Measurements from ENCODE around the gene KIF26B. TPM values are rescaled to one million over a fixed set of nuclear protein-coding genes. Genes with fewer than 3 reads are reported as not detected.

The KIF26B gene
- 6.3 and 7.2 TPM in 2 replicates for polyA plus RNA-seq
- 36.0 and 45.8 TPM in 2 replicates for polyA minus RNA-seq

DNA sequence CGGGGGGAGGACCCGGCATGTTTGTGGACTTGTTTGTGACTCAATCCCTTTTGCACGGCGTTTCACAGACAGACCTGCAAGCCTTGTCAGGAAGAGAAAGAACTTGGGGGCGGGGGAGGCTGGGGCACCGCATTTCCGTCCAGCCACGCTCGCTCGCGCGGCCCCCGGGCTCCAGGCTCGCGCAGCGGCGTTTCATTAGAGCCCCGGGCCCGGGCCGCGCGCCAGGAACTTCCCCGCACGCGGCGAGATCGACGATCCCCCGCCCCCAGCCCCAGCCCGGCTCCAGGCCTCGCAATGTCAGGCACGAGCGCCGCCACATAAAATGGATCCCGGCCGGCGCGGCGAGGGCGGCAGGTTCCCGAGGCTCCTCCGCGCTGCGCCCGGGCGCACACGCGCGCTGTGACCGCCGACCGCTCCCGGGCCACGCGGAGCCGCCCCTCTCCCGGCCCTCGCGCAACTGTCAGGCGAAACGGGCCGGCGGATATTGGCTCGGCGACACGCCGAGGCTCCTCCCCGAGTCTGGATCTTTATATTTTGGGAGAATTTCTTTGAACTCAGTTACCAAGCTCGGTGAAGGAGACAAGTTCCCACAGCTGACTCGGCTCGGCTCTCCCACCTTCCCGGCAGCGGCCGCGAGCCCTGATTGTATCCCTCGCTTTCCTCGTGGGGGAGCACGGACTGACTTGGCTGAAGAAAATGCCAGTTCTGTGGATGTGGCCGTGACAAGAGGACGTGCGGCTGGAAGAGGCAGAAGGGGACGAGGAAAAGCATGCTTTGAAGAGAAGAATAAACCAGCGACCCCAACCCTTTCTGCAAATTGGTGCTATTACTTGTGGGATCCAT is at the start of gene KIF26B:
KIF26B (plus strand) TSS at position 557 of the 843 bp plus-strand sequence. CDS start 440 bp downstream, outside the sequence.
- peaks cover 3% of the 10 kb centered on the region for H3F3A ChIP-seq (ENCODE audit: insufficient read depth, low read length, poor library complexity, severe bottlenecking)
- peaks cover 23% of the 10 kb centered on the region for H3K79me2 ChIP-seq (replicated peaks; ENCODE audit: insufficient read depth, low read length)
- H4K20me1 ChIP-seq (ENCODE audit: insufficient read depth), result no peaks in the 10 kb centered on the region
- peak within 1 kb of the TSS; percentile 93 for H3K4me2 ChIP-seq (ENCODE audit: low read length)
- peaks cover 23% of the 10 kb centered on the region for H3K27me3 ChIP-seq (ENCODE audit: insufficient read depth, low read depth, low read length)
- TF ChIP-seq, protein P1, sequence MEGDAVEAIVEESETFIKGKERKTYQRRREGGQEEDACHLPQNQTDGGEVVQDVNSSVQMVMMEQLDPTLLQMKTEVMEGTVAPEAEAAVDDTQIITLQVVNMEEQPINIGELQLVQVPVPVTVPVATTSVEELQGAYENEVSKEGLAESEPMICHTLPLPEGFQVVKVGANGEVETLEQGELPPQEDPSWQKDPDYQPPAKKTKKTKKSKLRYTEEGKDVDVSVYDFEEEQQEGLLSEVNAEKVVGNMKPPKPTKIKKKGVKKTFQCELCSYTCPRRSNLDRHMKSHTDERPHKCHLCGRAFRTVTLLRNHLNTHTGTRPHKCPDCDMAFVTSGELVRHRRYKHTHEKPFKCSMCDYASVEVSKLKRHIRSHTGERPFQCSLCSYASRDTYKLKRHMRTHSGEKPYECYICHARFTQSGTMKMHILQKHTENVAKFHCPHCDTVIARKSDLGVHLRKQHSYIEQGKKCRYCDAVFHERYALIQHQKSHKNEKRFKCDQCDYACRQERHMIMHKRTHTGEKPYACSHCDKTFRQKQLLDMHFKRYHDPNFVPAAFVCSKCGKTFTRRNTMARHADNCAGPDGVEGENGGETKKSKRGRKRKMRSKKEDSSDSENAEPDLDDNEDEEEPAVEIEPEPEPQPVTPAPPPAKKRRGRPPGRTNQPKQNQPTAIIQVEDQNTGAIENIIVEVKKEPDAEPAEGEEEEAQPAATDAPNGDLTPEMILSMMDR (IDR thresholded peaks at IDR 0.05; ENCODE audit: poor library complexity, severe bottlenecking), result peak; percentile 33
- TF ChIP-seq RAD21 (conservative IDR thresholded peaks at IDR 0.05), result peak; percentile 40
- no peak for TF ChIP-seq EZH2 (IDR thresholded peaks at IDR 0.05; ENCODE audit: borderline replicate concordance, insufficient read depth, low read length, poor library complexity, severe bottlenecking)
- TF ChIP-seq POLR2AphosphoS5 (IDR thresholded peaks at IDR 0.05), result peak; percentile 8
- TF ChIP-seq, protein P2, sequence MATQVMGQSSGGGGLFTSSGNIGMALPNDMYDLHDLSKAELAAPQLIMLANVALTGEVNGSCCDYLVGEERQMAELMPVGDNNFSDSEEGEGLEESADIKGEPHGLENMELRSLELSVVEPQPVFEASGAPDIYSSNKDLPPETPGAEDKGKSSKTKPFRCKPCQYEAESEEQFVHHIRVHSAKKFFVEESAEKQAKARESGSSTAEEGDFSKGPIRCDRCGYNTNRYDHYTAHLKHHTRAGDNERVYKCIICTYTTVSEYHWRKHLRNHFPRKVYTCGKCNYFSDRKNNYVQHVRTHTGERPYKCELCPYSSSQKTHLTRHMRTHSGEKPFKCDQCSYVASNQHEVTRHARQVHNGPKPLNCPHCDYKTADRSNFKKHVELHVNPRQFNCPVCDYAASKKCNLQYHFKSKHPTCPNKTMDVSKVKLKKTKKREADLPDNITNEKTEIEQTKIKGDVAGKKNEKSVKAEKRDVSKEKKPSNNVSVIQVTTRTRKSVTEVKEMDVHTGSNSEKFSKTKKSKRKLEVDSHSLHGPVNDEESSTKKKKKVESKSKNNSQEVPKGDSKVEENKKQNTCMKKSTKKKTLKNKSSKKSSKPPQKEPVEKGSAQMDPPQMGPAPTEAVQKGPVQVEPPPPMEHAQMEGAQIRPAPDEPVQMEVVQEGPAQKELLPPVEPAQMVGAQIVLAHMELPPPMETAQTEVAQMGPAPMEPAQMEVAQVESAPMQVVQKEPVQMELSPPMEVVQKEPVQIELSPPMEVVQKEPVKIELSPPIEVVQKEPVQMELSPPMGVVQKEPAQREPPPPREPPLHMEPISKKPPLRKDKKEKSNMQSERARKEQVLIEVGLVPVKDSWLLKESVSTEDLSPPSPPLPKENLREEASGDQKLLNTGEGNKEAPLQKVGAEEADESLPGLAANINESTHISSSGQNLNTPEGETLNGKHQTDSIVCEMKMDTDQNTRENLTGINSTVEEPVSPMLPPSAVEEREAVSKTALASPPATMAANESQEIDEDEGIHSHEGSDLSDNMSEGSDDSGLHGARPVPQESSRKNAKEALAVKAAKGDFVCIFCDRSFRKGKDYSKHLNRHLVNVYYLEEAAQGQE (IDR thresholded peaks at IDR 0.05; ENCODE audit: borderline replicate concordance), result peak; percentile 46
- no peak for TF ChIP-seq EP300 (conservative IDR thresholded peaks at IDR 0.05; ENCODE audit: poor library complexity, severe bottlenecking)
- peak; percentile 73 for TF ChIP-seq MXI1 (conservative IDR thresholded peaks at IDR 0.05; ENCODE audit: poor library complexity, severe bottlenecking)
- peak; percentile 49 for TF ChIP-seq SMC3 (conservative IDR thresholded peaks at IDR 0.05; ENCODE audit: poor library complexity)
- no peak for TF ChIP-seq TAF1 (IDR thresholded peaks at IDR 0.05; ENCODE audit: low read depth)
- peak within 1 kb of the TSS; percentile 71 for H2AFZ ChIP-seq (ENCODE audit: low read depth, low read length)
- no peaks in the 10 kb centered on the region for H3K9me3 ChIP-seq (ENCODE audit: low read length)
- peak within 1 kb of the TSS; percentile 75 for H3K9ac ChIP-seq (ENCODE audit: low read length)
- peak within 1 kb of the TSS; percentile 91 for H3K4me3 ChIP-seq (ENCODE audit: low read length)
- H3K27ac ChIP-seq (ENCODE audit: low read length), result peak within 1 kb of the TSS; percentile 74
- H3K9me2 ChIP-seq (ENCODE audit: insufficient read depth, low read length), result no peaks in the 10 kb centered on the region
- no peaks in the 10 kb centered on the region for H3K36me3 ChIP-seq (ENCODE audit: insufficient read depth, low read length)

DNA sequence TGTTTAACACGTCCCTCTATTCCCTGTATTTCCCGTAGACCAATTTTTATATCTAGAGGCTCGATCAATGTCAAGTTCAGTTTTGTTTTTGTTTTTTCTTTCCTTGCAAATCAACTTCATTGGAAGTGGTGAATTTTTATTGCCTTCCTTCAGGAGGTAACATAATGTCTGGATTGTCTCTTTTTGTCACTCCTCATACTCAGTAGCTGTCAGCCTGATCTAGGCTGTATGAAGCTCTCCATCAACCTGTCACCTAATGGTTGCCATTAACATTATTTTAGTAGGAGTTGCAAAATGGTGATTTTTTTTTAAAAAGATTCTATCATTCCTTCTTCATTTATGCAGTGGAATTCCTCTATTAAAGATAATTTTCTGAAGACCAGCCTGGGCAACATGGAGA is 49.7 kb upstream of the KIF26B start:
- no peaks in the 10 kb centered on the region for H3K79me2 ChIP-seq (replicated peaks; ENCODE audit: insufficient read depth, low read length)
- no peaks in the 10 kb centered on the region for H4K20me1 ChIP-seq (ENCODE audit: insufficient read depth)
- H3K27me3 ChIP-seq (ENCODE audit: insufficient read depth, low read depth, low read length), result no peaks in the 10 kb centered on the region
- peak overlapping the region; percentile 46 for H3K27ac ChIP-seq (ENCODE audit: low read length)
- no peaks in the 10 kb centered on the region for H3K9me3 ChIP-seq (ENCODE audit: low read length)
- no peaks in the 10 kb centered on the region for H3K36me3 ChIP-seq (ENCODE audit: insufficient read depth, low read length)
- no peaks in the 10 kb centered on the region for H3K9me2 ChIP-seq (ENCODE audit: insufficient read depth, low read length)
- H2AFZ ChIP-seq (ENCODE audit: low read depth, low read length), result no peak overlapping the region
- H3K4me2 ChIP-seq (ENCODE audit: low read length), result no peak overlapping the region
- H3K4me3 ChIP-seq (ENCODE audit: low read length), result no peak overlapping the region
- H3F3A ChIP-seq (ENCODE audit: insufficient read depth, low read length, poor library complexity, severe bottlenecking), result no peaks in the 10 kb centered on the region
- no peak overlapping the region for H3K9ac ChIP-seq (ENCODE audit: low read length)
- TF ChIP-seq POLR2AphosphoS5 (IDR thresholded peaks at IDR 0.05) (peak; percentile 66), EP300 (conservative IDR thresholded peaks at IDR 0.05; ENCODE audit: poor library complexity, severe bottlenecking) (peak; percentile 89)
- TF ChIP-seq, protein P1 (IDR thresholded peaks at IDR 0.05; ENCODE audit: poor library complexity, severe bottlenecking), result no peak

Measured in neural cell (in vitro differentiated cells).